GM12878 (cell line): ENCODE measurements around the gene NLRP9. TPM values are rescaled to one million over a fixed set of nuclear protein-coding genes. Genes with fewer than 3 reads are reported as not detected.

ENCODE experiments used
- ATAC-seq: fragments of 200-7000 bp; cut with Tn5 transposase; 3 replicates; pipeline ENCODE4 v1.9.1; 2020; ENCODE audit warnings: mild to moderate bottlenecking, moderate library complexity
- BruUV-seq: library from RNA; stranded (reverse); fragments of 400-500 nt; replicated peaks from 2 replicates; lab custom pipeline; 2021; lab: Mats Ljungman, UMichigan
- CTCF ChIA-PET: fragments of 300-600 bp; sonication (Branson Sonifier 250); formaldehyde crosslinking; extraction: SDS; loops from one replicate; lab custom pipeline; 2021; ENCODE audit warnings: inconsistent platforms; lab: Yijun Ruan, JAX
- POLR2A ChIA-PET: fragments of 350-600 bp; formaldehyde crosslinking; extraction: SDS; loops from one replicate; lab custom pipeline; 2021; ENCODE audit warnings: inconsistent platforms; lab: Charles Lee
- RAD21 ChIA-PET: fragments of 300-600 bp; sonication (Branson Sonifier 250); formaldehyde crosslinking; loops from one replicate; lab custom pipeline; 2023; ENCODE audit warnings: antibody characterized with exemption; ENCODE audit not compliant: unreplicated experiment; lab: Charles Lee
- SMC1A ChIA-PET: fragments of 300-600 bp; sonication (Branson Sonifier 250); formaldehyde crosslinking; loops from one replicate; lab custom pipeline; 2023; ENCODE audit not compliant: unreplicated experiment, uncharacterized antibody; lab: Charles Lee
- DNase-seq: peaks from one replicate; pipeline ENCODE4 v3.0.0-alpha.2; 2011; ENCODE audit warnings: low read depth, low spot score
- FAIRE-seq: peaks from 3 replicates; lab custom pipeline; 2011; peaks lifted over from hg19 to GRCh38; lab: Jason Lieb, UNC
- H2AFZ ChIP-seq: 2 replicates; pipeline ENCODE4 v1.6.0; 2011; ENCODE audit warnings: low read depth, low read length, control low read depth; ENCODE audit not compliant: control insufficient read depth
- H3K27ac ChIP-seq: 2 replicates; pipeline ENCODE4 v1.5.1; 2011; ENCODE audit warnings: control low read depth; ENCODE audit not compliant: control insufficient read depth, insufficient read depth
- H3K27me3 ChIP-seq, 2 experiments: replicated peaks in 1 of 2; 2 replicates each; pipeline versions ENCODE4 v1.6.0 to v1.6.1; 2011; ENCODE audit warnings: low read length in 1 of 2; ENCODE audit not compliant: control insufficient read depth in 2 of 2, insufficient read depth in 2 of 2
- H3K36me3 ChIP-seq, 2 experiments: 2 replicates each; pipeline ENCODE4 v1.5.1; 2011; ENCODE audit warnings: low read length in 1 of 2; ENCODE audit not compliant: control insufficient read depth in 2 of 2, insufficient read depth in 2 of 2
- H3K4me1 ChIP-seq: 2 replicates; pipeline ENCODE4 v1.6.1; 2011; ENCODE audit warnings: mild to moderate bottlenecking, low read length, moderate library complexity, mixed read lengths; ENCODE audit not compliant: control insufficient read depth, insufficient read depth
- H3K4me2 ChIP-seq: 2 replicates; pipeline ENCODE4 v1.6.0; 2011; ENCODE audit warnings: control low read depth; ENCODE audit not compliant: control insufficient read depth, insufficient read depth
- H3K4me3 ChIP-seq: fragments of 200-600 bp; sonication (generic); 2 replicates; pipeline ENCODE4 v1.5.1; 2016
- H3K79me2 ChIP-seq: 2 replicates; pipeline ENCODE4 v1.6.0; 2011; ENCODE audit warnings: low read length; ENCODE audit not compliant: control insufficient read depth, insufficient read depth
- H3K9ac ChIP-seq: 2 replicates; pipeline ENCODE4 v1.8.0; 2011; ENCODE audit warnings: low read length, control low read depth, mixed read lengths; ENCODE audit not compliant: control insufficient read depth, insufficient read depth
- H3K9me3 ChIP-seq: replicated peaks from 3 replicates; pipeline ENCODE4 v1.5.1; 2011; ENCODE audit warnings: mild to moderate bottlenecking, low read length; ENCODE audit not compliant: control insufficient read depth, insufficient read depth
- H4K20me1 ChIP-seq: 2 replicates; pipeline ENCODE4 v1.6.0; 2011; ENCODE audit not compliant: control insufficient read depth, insufficient read depth
- BCL11A ChIP-seq: IDR thresholded peaks from 2 replicates; pipeline ENCODE4 v1.6.1; 2011; ENCODE audit warnings: low read depth, low read length
- CREM ChIP-seq: IDR thresholded peaks from 2 replicates; pipeline ENCODE4 v1.6.1; 2014; ENCODE audit warnings: antibody characterized with exemption, low read depth
- E4F1 ChIP-seq: fragments of 450-650 bp; IDR thresholded peaks from 2 replicates; pipeline ENCODE4 v1.6.1; 2018; ENCODE audit warnings: borderline replicate concordance, mild to moderate bottlenecking; ENCODE audit not compliant: partially characterized antibody
- FOXM1 ChIP-seq: IDR thresholded peaks from 2 replicates; pipeline ENCODE4 v1.6.1; 2012; ENCODE audit warnings: low read depth, mild to moderate bottlenecking, inconsistent platforms, low read length, moderate library complexity
- HDAC2 ChIP-seq: fragments of 200-600 bp; sonication (generic); IDR thresholded peaks from 2 replicates; pipeline ENCODE4 v1.6.1; 2017
- IRF4 ChIP-seq: IDR thresholded peaks from 2 replicates; pipeline ENCODE4 v1.6.1; 2011; ENCODE audit warnings: low read depth, low read length
- NFIC ChIP-seq: IDR thresholded peaks from 2 replicates; pipeline ENCODE4 v1.6.1; 2012; ENCODE audit warnings: low read depth, mild to moderate bottlenecking, inconsistent platforms, low read length, moderate library complexity
- POLR2A ChIP-seq: IDR thresholded peaks from 2 replicates; pipeline ENCODE4 v1.6.1; 2011; ENCODE audit warnings: low read depth, mild to moderate bottlenecking, low read length
- POLR2AphosphoS2 ChIP-seq: IDR thresholded peaks from 2 replicates; pipeline ENCODE4 v1.6.1; 2011; ENCODE audit warnings: low read depth, mild to moderate bottlenecking, low read length, improper control_type of control experiment, moderate library complexity
- POU2F2 ChIP-seq: IDR thresholded peaks from 3 replicates; pipeline ENCODE4 v1.6.1; 2011; ENCODE audit warnings: low read depth, mild to moderate bottlenecking, low read length, borderline replicate concordance
- RBBP5 ChIP-seq: fragments of 200-600 bp; sonication (generic); conservative IDR thresholded peaks from 2 replicates; pipeline ENCODE4 v1.6.1; 2016
- RFX5 ChIP-seq: IDR thresholded peaks from 2 replicates; pipeline ENCODE4 v1.6.1; 2011; ENCODE audit warnings: low read depth, low read length, improper control_type of control experiment
- SMAD1 ChIP-seq: fragments of 450-650 bp; IDR thresholded peaks from 2 replicates; pipeline ENCODE4 v1.6.1; 2018; ENCODE audit warnings: mild to moderate bottlenecking, low read depth; ENCODE audit not compliant: partially characterized antibody
- SMC3 ChIP-seq: IDR thresholded peaks from 2 replicates; pipeline ENCODE4 v1.6.1; 2011; ENCODE audit warnings: low read length, improper control_type of control experiment, borderline replicate concordance
- ZNF592 ChIP-seq: fragments of 450-650 bp; IDR thresholded peaks from 2 replicates; pipeline ENCODE4 v1.6.1; 2017; ENCODE audit warnings: mild to moderate bottlenecking, moderate library complexity
- WGBS: methylation state at CpG from one replicate; pipeline ENCODE4 v1.1.6; 2016; ENCODE audit warnings: low lambda C conversion rate; ENCODE audit not compliant: insufficient replicate concordance, insufficient coverage; ENCODE audit errors: missing lambda C conversion rate; 5-methylcytosine and 5-hydroxymethylcytosine counted together
- in situ Hi-C: fragments of 300-500 bp; cut with MboI; formaldehyde crosslinking; loops from 9 replicates; pipeline ENCODE4 v1.14.3; 2018; ENCODE audit warnings: mixed read lengths
- intact Hi-C: fragments of 100-400 bp; cut with micrococcal nuclease; formaldehyde crosslinking; loops from one replicate; pipeline ENCODE4 v1.14.2; 2022; ENCODE audit not compliant: unreplicated experiment
- polyA plus RNA-seq, 11 experiments: library from polyadenylated mRNA; depleted of rRNA in 4 of 11; unstranded in 6 of 11; stranded (reverse) in 5 of 11; fragments of >200 nt; fragmentation: Nextera tagmentation in 4 of 11; fragmentation: Illumina TruSeq in 1 of 11; extraction: Ambion mirVana in 4 of 11; extraction: Trizol in 1 of 11; gene quantifications; 1 replicate in 1 of 11; 2 replicates in 10 of 11; pipeline versions ENCODE4 v1.2.1 to v1.2.3, GENCODE V29; 2011 to 2016; ENCODE audit warnings: inconsistent platforms in 2 of 11, missing spikeins in 2 of 11, low read depth in 1 of 11
- total RNA-seq, 4 experiments: library from RNA; depleted of rRNA in 3 of 4; stranded (reverse); fragments of >200 nt in 3 of 4; fragmentation: Illumina TruSeq in 1 of 4; extraction: Trizol in 1 of 4; gene quantifications; 2 replicates each; pipeline versions ENCODE4 v1.2.1 to v1.2.3, GENCODE V29; 2013 to 2021
- TF ChIP-seq, protein P1 (sequence below): IDR thresholded peaks from 2 replicates; pipeline ENCODE4 v1.6.1; 2012; ENCODE audit warnings: low read depth, low read length, improper control_type of control experiment

NLRP9 gene
- total and polyA plus RNA-seq, 10 of the 15 experiments (the other 5 are each of a cell fraction or from before 2014, with no cell fraction given): not detected

DNA sequence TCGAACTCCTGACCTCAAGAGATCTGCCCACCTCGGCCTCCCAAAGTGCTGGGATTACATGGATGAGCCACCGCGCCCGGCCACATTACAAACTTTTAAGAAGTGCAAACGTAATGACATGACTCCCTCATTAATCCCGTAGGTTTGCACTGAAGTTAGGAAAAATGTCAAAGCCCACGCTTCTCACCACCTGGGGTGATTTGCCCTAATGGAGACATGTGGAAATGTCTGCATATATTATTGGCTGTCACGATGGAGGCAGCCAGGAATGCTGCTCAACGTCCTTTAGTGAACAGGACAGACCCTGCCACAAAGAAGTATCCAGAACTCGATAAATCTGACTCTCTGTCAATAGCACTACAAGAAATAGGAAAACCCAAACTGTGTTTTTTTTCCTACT lies 21.0 kb downstream of the NLRP9 start:
- TF ChIP-seq SMC3: no peak
- TF ChIP-seq E4F1: no peak
- TF ChIP-seq IRF4: no peak
- no peak for TF ChIP-seq FOXM1
- no peak for TF ChIP-seq HDAC2
- TF ChIP-seq, protein P1, sequence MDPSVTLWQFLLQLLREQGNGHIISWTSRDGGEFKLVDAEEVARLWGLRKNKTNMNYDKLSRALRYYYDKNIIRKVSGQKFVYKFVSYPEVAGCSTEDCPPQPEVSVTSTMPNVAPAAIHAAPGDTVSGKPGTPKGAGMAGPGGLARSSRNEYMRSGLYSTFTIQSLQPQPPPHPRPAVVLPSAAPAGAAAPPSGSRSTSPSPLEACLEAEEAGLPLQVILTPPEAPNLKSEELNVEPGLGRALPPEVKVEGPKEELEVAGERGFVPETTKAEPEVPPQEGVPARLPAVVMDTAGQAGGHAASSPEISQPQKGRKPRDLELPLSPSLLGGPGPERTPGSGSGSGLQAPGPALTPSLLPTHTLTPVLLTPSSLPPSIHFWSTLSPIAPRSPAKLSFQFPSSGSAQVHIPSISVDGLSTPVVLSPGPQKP: no peak
- no peak for TF ChIP-seq POU2F2
- TF ChIP-seq RBBP5: no peak
- TF ChIP-seq POLR2A: no peak
- no peak for TF ChIP-seq CREM
- no peak for TF ChIP-seq BCL11A
- no peak for TF ChIP-seq SMAD1
- no peak for TF ChIP-seq ZNF592
- TF ChIP-seq NFIC: no peak
- TF ChIP-seq RFX5: no peak
- TF ChIP-seq POLR2AphosphoS2: no peak
- ChIA-PET SMC1A (no interaction called here), RAD21 (no interaction called here), POLR2A (no interaction called here), CTCF (no interaction called here)
- no TSS peak for BruUV-seq
- FAIRE-seq (no peak), DNase-seq (no peak), ATAC-seq (no peak)
- H3K36me3 ChIP-seq: no peaks in the 10 kb centered on the region
- H4K20me1 ChIP-seq: no peaks in the 10 kb centered on the region
- H3K79me2 ChIP-seq: no peaks in the 10 kb centered on the region
- in situ Hi-C loops (no loop called here), intact Hi-C loops (no loop called here)
- no peak overlapping the region for H3K4me2 ChIP-seq
- no peak overlapping the region for H2AFZ ChIP-seq
- H3K4me3 ChIP-seq: no peak overlapping the region
- no peak overlapping the region for H3K9ac ChIP-seq
- WGBS: 45% methylated on average over 11 of the region's 11 CpGs
- H3K4me1 ChIP-seq: no peaks in the 10 kb centered on the region
- H3K27me3 ChIP-seq: no peaks in the 10 kb centered on the region
- no peak overlapping the region for H3K27ac ChIP-seq
- no peaks in the 10 kb centered on the region; the same call in 2 of the 3 replicates for H3K9me3 ChIP-seq
